ENCODE measurements around the gene GOT1. TPM values are rescaled to one million over a fixed set of nuclear protein-coding genes. Genes with fewer than 3 reads are reported as not detected.

Gene GOT1
- 140 TPM for total RNA-seq

DNA sequence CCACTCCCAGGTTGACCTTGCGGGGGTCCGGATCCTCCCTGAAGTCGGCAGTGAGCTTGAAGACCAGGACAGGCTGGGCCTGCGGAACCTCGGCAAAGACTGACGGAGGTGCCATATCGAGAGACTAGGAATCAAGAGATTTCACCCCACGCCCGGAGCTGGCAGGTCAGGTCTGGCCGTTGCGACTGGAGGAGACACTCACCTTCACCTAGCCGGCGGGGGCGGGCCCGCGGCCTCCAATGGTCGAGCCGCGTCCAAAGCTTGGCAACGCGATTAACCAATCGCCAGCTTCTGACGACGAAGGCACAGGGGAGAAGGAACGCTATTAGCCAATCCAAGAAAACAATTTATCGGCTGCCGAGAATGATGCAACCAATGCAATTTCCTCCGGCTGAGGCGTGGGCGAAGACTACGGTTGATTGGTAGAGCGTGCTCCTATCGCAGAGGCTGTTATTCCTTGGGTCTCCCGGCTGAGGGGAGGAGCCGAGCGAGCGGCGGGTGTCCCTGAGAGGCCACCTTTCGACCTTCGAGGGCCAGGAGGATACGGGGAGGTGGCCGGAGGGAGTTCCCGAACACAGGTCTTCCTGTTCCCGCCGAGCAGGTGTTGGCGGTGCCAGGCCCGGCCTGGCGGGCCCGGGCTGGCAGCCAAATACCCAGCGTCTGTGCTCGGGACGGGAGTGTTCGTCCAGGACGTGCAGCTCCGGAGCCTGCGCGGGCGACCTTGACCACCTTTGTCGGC is at the start of gene GOT1:
TSS of gene GOT1 (minus strand) at position 174 of the 739 bp plus-strand sequence. CDS start at position 115, 59 bp downstream.
- peak; percentile 98 for DNase-seq (ENCODE audit: low spot score)

DNA sequence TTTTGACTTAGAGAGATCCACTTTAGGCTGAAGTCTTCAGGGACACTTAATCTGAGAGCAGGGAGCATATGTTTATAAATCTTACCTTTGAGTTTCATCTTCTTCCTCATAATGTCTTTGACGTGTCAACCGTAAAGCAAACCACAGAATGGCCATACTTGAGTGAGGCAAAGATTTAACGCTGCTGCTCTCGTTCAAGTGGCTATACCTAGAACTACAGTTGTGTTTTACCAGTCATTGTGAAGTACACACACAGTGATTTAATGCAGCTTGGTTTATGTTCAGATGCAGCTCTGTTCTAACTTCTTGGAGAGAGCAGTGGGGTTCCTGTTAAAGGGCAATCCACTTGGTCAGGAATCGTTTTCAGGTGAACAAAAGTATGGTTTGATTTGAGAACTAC is 39.9 kb upstream of the GOT1 start:
- DNase-seq (ENCODE audit: low spot score): no peak

DNA sequence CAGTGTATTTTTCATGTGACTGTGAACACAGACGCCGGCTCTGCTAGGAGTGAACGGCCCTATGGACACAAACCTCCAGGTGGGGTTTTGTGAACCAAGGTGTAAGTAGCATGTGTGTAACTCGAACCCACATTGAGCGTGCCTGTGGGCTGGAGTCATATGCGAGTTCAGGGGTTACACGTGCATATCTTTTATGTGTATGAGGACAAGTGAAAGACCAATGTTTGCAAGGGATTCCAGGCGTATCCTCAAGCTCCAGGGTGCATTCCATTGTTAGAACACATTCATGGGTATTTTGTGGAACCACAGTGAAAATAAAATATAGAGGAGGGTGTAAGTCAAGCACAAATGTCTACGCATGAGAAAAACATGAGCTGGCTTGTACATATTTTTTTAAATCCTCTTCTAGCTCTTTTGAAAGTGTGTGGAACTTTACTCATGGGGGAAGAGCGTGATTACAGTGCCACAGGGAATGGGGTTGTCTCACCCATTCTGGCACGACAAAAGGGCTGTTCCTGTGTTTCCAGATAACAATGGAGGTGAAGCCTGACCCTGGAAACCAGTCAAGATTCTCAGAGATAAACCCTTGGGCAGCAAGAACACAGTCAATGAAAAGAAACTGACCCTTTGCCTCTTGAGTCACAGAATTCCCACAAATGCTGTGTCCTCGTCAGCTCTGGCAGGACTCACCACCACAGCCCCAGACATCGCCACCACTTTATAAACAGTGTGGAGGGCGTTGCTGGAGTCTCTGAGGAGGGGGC is 37.0 kb upstream of the GOT1 start:
- DNase-seq (ENCODE audit: low spot score): no peak

DNA sequence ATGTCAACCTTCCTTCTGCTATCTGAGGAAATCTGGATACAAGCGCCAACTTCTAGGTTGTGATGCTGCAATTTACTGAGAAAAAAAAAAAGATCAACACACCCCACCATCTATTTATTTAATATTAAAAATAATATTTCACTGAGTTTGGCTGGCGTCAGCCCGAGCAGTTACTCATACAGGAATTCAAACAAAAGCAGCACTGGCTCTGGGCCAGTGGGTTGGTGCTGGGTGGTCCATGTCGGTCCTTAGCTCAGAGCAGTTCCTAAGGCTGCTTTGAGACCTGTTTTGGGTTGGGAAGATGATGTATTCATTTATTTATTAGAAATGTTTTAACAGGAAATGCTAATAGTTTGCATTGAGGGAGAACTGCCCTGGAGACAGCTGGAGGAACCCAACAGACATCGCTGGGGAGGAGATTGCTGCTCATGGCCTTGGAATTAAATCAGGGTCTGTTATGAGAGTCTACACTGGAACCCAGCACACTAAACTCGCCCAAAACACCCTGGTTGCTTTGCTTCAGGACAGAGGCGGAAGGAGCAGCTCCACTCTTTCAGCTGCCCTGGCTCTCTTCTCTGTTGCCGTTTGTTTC is 36.3 kb upstream of the GOT1 start:
- no peak for DNase-seq (ENCODE audit: low spot score)

DNA sequence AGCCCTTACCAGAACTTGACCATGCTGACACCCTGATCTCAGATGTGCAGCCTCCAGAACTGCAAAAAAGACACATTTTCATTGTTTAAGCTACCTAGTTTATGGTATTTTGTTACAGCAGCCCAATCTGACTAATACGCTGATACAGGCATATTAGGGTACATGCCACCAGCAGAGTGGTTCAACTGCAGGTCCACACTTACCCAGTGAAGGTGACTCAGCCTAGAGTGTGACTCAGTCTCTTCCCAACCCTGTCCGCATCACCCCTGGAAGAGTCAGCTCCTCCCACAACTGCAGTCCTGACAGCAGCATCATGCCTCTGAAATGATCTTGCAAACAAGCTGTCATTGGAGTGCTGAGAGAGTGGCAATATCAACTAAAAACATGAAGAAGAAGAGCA is 30.8 kb upstream of the GOT1 start:
- DNase-seq (ENCODE audit: low spot score): no peak

DNA sequence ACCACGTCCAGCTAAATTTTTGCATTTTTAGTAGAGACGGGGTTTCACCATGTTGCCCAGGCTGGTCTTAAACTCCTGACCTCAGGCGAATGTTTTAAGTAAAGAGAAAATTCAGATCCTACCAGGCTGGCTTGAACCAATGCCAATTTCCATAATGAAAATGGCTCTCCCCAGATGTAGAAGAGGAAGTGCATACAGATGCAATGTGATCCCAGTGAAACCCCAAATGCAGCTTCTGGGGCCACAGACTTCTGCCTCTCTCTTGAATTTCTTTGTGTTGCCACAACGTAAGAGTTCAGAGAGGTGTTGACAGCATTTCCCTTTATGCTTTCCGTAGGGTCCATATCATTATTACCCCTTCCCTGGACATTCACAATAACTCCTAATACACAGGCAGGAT is 29.6 kb upstream of the GOT1 start:
- no peak for DNase-seq (ENCODE audit: low spot score)

DNA sequence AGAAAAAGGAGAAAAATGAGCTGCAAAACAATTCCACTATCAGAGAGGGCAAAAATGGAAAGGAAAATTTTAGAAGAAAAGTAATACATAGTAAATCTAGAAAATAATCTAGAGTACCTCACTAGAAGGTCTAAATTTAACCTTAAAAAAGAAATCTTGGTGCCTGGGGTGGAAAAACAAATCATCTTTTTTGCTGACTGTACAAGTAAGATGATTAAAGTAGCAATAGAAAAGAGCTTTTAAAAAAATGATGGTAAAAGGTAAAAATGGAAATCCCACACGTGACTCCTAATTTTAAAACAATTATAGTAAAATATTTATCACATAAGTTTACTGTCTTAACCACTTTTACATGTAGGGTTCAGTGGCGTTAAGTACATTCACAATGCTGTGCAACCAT is 28.8 kb upstream of the GOT1 start:
- DNase-seq (ENCODE audit: low spot score): no peak

DNA sequence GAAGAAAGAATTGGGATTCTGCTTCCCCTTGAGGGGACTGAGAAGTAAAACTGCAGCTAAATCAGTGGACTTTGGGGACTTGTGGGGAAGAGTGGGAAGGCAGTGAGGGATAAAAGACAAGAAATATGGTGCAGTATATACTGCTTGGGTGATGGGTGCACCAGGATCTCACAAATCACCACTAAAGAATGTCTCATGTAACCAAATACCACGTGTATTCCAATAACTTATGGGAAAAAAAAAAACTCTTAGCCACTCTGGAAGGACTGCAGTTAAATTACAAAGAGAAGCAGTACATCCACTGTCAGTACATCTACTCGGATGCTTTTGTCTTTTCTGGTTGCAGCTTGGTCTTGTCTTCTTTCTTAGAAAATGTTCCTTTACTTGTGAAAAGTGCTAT is 27.4 kb upstream of the GOT1 start:
- DNase-seq (ENCODE audit: low spot score): no peak

DNA sequence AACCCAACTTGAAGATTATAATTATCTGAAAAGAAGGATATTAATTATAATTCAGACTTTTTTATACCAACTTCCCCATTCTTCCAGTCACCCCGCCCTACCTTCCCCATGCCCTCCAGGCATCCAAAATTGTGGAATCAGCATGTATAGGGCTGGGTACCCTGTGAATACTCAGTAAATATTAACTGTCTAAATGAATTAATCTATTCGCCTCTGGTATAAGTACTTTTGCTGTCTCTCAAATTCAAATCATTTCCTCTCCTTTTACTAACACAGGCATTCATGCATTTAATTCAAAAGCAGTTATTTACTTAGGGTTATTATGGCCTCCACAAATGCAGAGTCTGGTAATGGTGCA is 26.5 kb upstream of the GOT1 start:
- DNase-seq (ENCODE audit: low spot score): no peak

DNA sequence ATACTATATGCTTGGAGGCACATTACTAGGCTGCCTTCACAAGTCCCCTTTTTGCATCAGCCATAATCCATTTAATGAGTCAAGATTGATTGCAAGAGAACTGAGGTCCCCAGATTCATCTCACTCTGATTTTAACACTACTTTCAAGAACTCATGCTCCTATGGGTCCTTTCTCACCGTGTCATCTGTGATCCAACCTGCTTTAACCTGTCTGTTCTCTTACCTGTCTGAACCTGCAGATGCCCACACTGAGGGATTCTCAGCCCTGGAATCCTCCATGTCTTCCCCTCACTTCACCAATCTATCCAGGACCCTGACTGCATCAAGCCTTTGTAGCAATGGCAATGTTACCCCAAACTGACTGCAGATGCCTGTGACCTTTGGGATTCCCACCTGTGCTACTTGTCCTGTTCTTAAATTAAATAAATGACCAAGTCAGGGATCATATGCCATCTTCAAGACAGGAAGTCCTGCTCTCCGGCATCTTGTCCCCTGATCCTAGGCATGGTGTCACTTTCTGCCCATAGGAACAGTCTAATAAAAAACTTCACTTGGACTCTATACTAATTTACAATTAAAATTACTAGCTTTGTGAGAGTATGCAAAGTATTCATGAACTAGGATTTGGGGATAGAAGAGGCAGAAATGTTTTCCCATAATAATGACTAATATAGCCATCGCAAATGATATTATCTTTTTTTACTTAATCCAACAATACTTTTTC is 25.9 kb upstream of the GOT1 start:
- no peak for DNase-seq (ENCODE audit: low spot score)

DNA sequence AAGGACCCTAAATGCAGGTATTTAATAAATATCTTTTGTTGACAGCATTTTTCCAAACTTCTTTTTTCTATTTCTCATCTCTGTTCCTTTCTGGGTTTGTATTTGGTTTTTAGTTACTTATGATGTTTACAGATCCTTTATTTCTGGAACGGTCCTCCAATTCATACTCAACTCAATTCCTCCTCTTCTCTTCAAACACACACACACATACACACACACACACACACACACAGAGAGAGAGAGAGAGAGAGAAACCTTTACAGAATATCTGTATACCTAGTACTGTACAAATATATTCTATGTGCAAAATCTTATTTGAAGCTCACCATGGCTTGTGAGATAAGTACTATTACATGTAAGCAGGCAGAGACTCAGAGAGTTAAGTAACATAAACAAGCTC is 21.6 kb upstream of the GOT1 start:
- no peak for DNase-seq (ENCODE audit: low spot score)

DNA sequence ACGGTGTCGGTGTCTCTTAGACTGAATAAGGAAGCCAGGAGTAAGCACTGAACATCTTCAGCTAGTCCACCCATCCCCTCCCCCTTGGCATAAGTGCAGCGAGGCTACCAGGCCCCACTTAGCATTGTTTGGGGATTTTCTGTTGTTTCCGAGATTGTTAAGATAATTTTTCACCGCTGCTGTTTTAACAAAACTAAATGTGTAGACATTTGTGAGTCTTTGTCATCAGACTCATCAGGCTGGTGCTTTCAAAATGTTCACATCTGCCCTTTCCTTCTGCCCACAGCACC is 21.0 kb upstream of the GOT1 start:
- no peak for DNase-seq (ENCODE audit: low spot score)

DNA sequence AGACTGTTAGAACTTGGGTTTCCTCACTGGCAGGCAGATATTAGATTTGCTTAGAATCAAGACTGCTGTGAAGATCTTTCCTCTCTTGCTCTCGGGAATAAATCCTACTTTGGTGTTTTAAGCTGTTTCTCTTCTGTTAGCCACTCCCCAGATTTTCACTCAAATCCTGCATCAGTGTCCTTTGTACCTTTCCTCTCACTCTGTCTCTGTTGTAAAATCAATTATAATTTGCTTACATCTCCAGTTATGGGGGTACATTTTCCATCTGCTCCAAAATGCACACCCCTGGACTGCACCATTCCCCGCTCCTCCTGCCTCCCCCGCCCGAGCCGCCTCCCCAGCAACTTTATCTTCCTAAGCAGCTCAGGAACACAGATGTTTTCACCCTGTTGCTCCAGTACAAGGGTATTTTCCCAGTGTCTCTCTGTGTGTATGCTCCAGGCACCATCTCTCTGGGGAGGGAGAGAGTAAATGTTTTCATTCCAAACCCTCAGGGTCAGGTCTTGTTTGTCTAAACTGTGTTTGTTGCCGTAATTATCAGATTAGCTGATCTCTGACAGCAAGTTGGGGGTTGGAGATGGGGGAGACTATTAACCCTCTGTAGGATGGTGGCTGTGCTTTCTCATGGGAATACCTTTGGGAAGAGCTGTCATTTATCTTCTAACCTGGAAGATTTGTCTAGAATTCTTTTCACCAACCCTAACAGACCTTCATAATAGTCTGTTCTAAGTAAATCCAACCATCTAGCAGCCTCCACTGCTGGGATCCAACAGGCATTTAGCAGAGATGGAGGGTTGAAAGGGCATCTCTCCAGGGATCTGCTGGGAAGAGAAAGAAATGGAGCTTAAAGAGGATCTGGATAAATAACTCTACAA is 20.4 kb upstream of the GOT1 start:
- DNase-seq (ENCODE audit: low spot score): no peak

DNA sequence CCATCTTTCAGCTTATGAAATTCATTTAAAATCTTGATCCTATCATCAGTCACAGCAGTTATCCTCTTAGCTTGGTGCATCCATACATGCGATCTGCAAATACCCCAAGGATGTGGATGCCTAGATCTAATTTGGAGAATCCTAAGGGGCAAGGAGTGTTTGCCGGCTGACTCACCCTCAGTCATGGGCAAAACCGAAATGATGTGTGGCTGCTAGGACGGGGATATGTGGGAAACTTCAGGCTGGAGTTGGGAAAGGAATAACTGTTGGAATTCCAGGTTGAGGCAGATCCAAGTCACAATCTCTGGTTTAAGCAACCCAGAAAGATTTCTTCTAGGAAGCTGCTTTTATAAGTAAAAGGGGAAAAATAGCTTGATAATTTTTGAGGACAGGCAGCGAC is 19.7 kb upstream of the GOT1 start:
- no peak for DNase-seq (ENCODE audit: low spot score)

DNA sequence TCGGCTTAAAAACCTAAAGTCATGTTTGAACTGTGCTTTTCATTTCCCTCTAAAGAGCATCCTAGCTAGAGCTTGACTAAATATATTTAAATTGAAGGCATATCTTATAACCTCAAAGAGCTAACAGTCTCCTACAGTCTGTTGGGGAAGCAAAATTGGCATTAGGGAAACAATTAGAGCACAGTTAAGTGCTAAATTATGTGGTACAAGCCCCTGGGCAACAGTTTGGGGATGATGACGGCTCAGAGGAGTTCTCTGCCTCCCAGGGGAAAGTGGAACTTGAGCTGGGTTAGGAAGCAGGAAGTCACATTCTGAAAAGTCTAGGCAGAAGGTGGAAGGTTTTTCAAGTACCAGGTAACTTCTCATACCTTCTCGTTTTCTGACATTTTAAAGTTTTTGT is 18.6 kb upstream of the GOT1 start:
- no peak for DNase-seq (ENCODE audit: low spot score)

DNA sequence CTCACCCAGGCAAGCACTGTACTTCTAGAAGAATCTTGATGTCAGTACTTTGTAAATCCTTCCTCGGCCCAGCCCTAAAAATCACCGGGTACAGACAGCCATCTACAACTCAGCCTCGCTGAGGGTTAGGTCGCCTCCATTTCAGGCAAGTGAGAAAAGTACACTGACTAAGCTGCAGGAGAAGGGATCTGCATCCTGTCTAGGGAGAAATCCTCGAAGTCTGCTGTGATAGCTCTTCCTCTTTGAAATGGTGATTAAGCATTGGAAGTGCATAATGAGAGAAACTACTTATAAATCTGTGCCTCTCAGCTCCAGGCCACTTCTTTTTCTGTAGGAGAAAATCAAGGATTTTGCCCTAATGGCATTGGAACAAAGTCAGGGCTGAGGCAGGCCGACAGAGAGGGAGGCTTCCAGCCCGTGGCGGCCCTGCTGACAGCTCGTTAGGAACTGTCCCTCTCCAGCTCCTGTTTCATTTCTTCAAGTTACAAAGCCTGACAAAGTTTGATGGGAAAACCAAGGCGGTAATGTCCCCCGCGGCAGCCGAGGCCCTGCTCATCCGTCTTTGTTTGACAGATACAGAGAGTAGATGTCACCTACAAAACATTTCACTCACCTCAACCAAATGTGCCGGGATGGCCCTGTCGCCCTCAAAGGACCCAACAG is 14.1 kb upstream of the GOT1 start:
- DNase-seq (ENCODE audit: low spot score): no peak

DNA sequence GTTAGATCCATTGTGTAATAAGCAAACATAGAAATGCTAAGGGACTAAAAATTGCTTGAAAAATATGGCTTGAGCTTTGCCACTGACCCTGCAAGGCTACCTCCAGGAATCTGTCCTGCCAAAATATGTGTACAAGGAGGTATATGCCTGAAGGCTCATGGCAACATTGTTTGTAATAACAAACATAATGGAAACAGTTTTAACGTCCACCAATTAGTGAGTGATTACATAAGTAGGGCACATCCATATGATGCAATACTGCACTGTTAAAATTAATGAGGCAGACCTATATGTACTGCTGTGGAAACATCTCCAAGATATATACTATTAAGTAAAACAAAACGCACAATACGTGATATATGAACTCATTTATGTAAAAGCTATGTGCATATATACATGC is 13.1 kb upstream of the GOT1 start:
- DNase-seq (ENCODE audit: low spot score): no peak

DNA sequence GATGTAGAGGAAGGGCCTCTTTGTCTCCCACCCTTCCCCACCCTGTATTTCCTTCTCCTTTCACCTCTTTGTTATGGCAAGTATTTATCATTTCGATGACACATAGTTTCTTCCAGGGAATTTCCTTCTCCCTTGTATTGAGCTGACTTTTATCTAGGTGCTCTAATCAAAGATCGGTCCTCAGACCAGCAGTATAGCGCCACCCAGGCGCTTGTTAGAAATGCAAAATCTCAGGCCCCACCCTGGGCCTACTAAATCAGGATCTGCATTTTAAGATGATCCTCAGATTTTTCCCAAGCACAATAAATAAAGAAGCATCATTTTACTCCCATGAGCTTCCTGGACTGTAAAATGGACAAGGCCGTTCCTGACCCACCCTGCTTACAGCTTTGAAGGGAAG is 12.0 kb upstream of the GOT1 start:
- no peak for DNase-seq (ENCODE audit: low spot score)

DNA sequence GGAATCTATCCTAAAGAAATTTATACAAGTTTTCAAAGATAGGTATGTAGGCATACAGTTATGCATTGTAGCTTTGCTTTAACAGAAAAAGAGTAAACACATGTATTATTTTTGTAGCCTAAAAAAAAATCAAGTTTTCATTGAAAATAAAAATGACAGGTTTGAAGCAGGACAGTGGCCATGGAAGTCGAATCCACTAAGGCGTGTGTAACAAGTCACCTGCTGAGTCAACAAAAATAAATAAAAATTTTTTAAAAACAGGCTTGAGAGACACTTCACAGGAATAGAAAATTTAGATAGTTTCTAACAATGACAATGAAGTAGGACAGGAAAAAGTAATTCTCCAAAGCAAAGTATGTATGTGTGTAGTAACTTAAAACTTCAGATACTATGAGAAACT is 8.5 kb upstream of the GOT1 start:
- no peak for DNase-seq (ENCODE audit: low spot score)

DNA sequence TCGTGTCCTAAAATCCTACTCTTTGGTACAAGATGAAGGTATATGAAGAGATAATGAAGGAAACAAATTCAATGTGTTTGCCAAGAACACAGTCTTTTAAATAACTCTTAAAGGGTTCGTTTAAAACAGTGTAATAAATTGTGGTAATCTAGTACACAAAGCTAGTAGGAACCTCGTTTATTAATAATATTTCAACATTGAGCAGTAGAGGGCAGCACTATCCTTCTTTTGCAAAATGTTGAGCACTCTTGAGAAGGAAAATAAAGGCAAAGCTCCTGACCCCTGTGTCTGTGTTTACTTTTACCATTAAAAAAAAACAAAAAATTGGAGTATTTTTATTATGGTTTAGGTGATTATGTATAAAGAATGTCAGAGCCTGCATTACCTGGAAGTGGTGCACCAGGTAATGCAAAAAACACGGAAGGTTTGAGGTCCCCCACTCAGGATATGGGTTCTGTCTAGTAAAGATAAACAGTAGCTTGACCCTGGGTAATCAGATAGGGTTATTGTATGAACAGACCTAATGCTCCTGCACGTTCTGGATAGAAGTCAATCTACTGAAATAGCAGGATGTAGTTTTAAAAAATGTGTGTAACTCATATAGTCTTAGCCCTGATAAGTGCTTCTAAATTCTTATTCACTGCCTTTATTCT is 5.7 kb upstream of the GOT1 start:
- DNase-seq (ENCODE audit: low spot score): no peak
